GM18505 (cell line): ENCODE measurements around the gene SCAMP1.

Experiments
- ATAC-seq: cut with Tn5 transposase; IDR thresholded peaks from one replicate; pipeline ENCODE4 v1.9.1; 2021; ENCODE audit not compliant: unreplicated experiment
- POLR2A ChIP-seq: IDR thresholded peaks from 4 replicates; pipeline ENCODE4 v1.6.1; 2011; ENCODE audit warnings: borderline replicate concordance; ENCODE audit not compliant: insufficient read depth, insufficient read length; ENCODE audit errors: extremely low read depth

The SCAMP1 gene

GRCh38 chr5:78473751-78474150 lies 113.3 kb downstream of the SCAMP1 start:
- no peak for ATAC-seq
- TF ChIP-seq POLR2A: no peak

GRCh38 chr5:78475370-78475769 lies 115.0 kb downstream of the SCAMP1 start:
- no peak for TF ChIP-seq POLR2A
- ATAC-seq: no peak

GRCh38 chr5:78476795-78477194 lies 116.4 kb downstream of the SCAMP1 start:
- TF ChIP-seq POLR2A: no peak
- no peak for ATAC-seq

- no peak for TF ChIP-seq POLR2A
- no peak for ATAC-seq
Measured at GRCh38 chr5:78482948-78483347, 122.5 kb downstream of the SCAMP1 start.

- no peak for TF ChIP-seq POLR2A
- peak; percentile 91 for ATAC-seq
Measured at GRCh38 chr5:78483809-78484521, 123.5 kb downstream of the SCAMP1 start.

- no peak for ATAC-seq
- TF ChIP-seq POLR2A: no peak
Measured at GRCh38 chr5:78486218-78486617, 125.8 kb downstream of the SCAMP1 start.

GRCh38 chr5:78487846-78488245 lies 127.4 kb downstream of the SCAMP1 start:
- no peak for TF ChIP-seq POLR2A
- ATAC-seq: no peak

- ATAC-seq: no peak
- TF ChIP-seq POLR2A: no peak
Measured at GRCh38 chr5:78490709-78491485, 130.5 kb downstream of the SCAMP1 start.

GRCh38 chr5:78492224-78492623 lies 131.8 kb downstream of the SCAMP1 start:
- no peak for TF ChIP-seq POLR2A
- ATAC-seq: no peak

GRCh38 chr5:78492650-78493049 lies 132.2 kb downstream of the SCAMP1 start:
- no peak for ATAC-seq
- TF ChIP-seq POLR2A: no peak

GRCh38 chr5:78495800-78496199 lies 135.4 kb downstream of the SCAMP1 start:
- ATAC-seq: no peak
- no peak for TF ChIP-seq POLR2A

- no peak for ATAC-seq
- no peak for TF ChIP-seq POLR2A
Measured at GRCh38 chr5:78496373-78496772, 136.0 kb downstream of the SCAMP1 start.

GRCh38 chr5:78497573-78498533 lies 137.4 kb downstream of the SCAMP1 start:
- no peak for ATAC-seq
- TF ChIP-seq POLR2A: no peak

GRCh38 chr5:78499485-78499884 lies 139.1 kb downstream of the SCAMP1 start:
- TF ChIP-seq POLR2A: no peak
- no peak for ATAC-seq

- TF ChIP-seq POLR2A: no peak
- no peak for ATAC-seq
Measured at GRCh38 chr5:78500028-78500427, 139.6 kb downstream of the SCAMP1 start.
